ENCODE measurements around the gene PTCD2. TPM values are rescaled to one million over a fixed set of nuclear protein-coding genes. Genes with fewer than 3 reads are reported as not detected.

Gene PTCD2
- total and polyA plus RNA-seq, 2 donors (not counting 1 experiment from before 2014, with no cell fraction given): 10.3 to 15.9 TPM

- DNase-seq (ENCODE audit: low read depth in 2 of 2): no peak
- Histone ChIP-seq H3K79me2 (ENCODE audit: control insufficient read depth, insufficient read depth, low read length) (no peaks in the 10 kb centered on the region), H3K9ac (ENCODE audit: insufficient read depth, low read length) (no peak overlapping the region), H3K27me3 (ENCODE audit: control insufficient read depth, insufficient read depth, low read length) (no peaks in the 10 kb centered on the region), H3K4me2 (ENCODE audit: extremely low read depth, insufficient read depth, low read length) (no peak overlapping the region), H2AFZ (ENCODE audit: low read length) (no peak overlapping the region), H3K9me3 (ENCODE audit: control insufficient read depth, insufficient read depth, low read depth, low read length) (no peaks in the 10 kb centered on the region), H4K20me1 (ENCODE audit: control insufficient read depth, extremely low read depth, insufficient read depth, low read length) (no peaks in the 10 kb centered on the region), H3K4me3 (replicated peaks in 1 of 4; ENCODE audit: control extremely low read depth in 1 of 4, insufficient read depth in 1 of 4, low read depth in 3 of 4, low read length in 4 of 4) (no peak overlapping the region), H3K36me3 (ENCODE audit: control insufficient read depth, insufficient read depth, low read length) (no peaks in the 10 kb centered on the region), H3K4me1 (ENCODE audit: control insufficient read depth, extremely low read depth, insufficient read depth, low read length) (peaks cover 2% of the 10 kb centered on the region), H3K27ac (ENCODE audit: insufficient read depth, low read length) (no peak overlapping the region)
- no peak for TF ChIP-seq CTCF (conservative IDR thresholded peaks at IDR 0.05 in 1 of 2, IDR thresholded peaks at IDR 0.05 in 1 of 2; ENCODE audit: low read depth in 1 of 2, low read length in 2 of 2)
- TF ChIP-seq EZH2 (IDR thresholded peaks at IDR 0.05; ENCODE audit: low read length, missing control alignments): no peak
These were observed 49.5 kb downstream of the PTCD2 start for GRCh38 chr5:72369711-72370110.

GRCh38 chr5:72372331-72372730, 52.2 kb downstream of the PTCD2 start:
- H4K20me1 ChIP-seq (ENCODE audit: control insufficient read depth, extremely low read depth, insufficient read depth, low read length): no peaks in the 10 kb centered on the region
- no peak overlapping the region for H3K4me2 ChIP-seq (ENCODE audit: extremely low read depth, insufficient read depth, low read length)
- no peak for DNase-seq (ENCODE audit: low read depth in 2 of 2)
- no peaks in the 10 kb centered on the region for H3K79me2 ChIP-seq (ENCODE audit: control insufficient read depth, insufficient read depth, low read length)
- no peaks in the 10 kb centered on the region for H3K4me1 ChIP-seq (ENCODE audit: control insufficient read depth, extremely low read depth, insufficient read depth, low read length)
- H3K27ac ChIP-seq (ENCODE audit: insufficient read depth, low read length): no peak overlapping the region
- TF ChIP-seq EZH2 (IDR thresholded peaks at IDR 0.05; ENCODE audit: low read length, missing control alignments): no peak
- TF ChIP-seq CTCF (conservative IDR thresholded peaks at IDR 0.05 in 1 of 2, IDR thresholded peaks at IDR 0.05 in 1 of 2; ENCODE audit: low read depth in 1 of 2, low read length in 2 of 2): no peak
- H3K4me3 ChIP-seq (replicated peaks in 1 of 4; ENCODE audit: control extremely low read depth in 1 of 4, insufficient read depth in 1 of 4, low read depth in 3 of 4, low read length in 4 of 4): no peak overlapping the region
- no peaks in the 10 kb centered on the region for H3K9me3 ChIP-seq (ENCODE audit: control insufficient read depth, insufficient read depth, low read depth, low read length)
- H3K9ac ChIP-seq (ENCODE audit: insufficient read depth, low read length): no peak overlapping the region
- H3K27me3 ChIP-seq (ENCODE audit: control insufficient read depth, insufficient read depth, low read length): no peaks in the 10 kb centered on the region
- H2AFZ ChIP-seq (ENCODE audit: low read length): no peak overlapping the region
- H3K36me3 ChIP-seq (ENCODE audit: control insufficient read depth, insufficient read depth, low read length): no peaks in the 10 kb centered on the region

- Histone ChIP-seq H3K79me2 (ENCODE audit: control insufficient read depth, insufficient read depth, low read length) (no peaks in the 10 kb centered on the region), H3K27ac (ENCODE audit: insufficient read depth, low read length) (no peak overlapping the region), H3K4me3 (replicated peaks in 1 of 4; ENCODE audit: control extremely low read depth in 1 of 4, insufficient read depth in 1 of 4, low read depth in 3 of 4, low read length in 4 of 4) (no peak overlapping the region), H4K20me1 (ENCODE audit: control insufficient read depth, extremely low read depth, insufficient read depth, low read length) (no peaks in the 10 kb centered on the region), H3K27me3 (ENCODE audit: control insufficient read depth, insufficient read depth, low read length) (no peaks in the 10 kb centered on the region), H2AFZ (ENCODE audit: low read length) (no peak overlapping the region), H3K9me3 (ENCODE audit: control insufficient read depth, insufficient read depth, low read depth, low read length) (no peaks in the 10 kb centered on the region), H3K9ac (ENCODE audit: insufficient read depth, low read length) (no peak overlapping the region), H3K36me3 (ENCODE audit: control insufficient read depth, insufficient read depth, low read length) (no peaks in the 10 kb centered on the region), H3K4me2 (ENCODE audit: extremely low read depth, insufficient read depth, low read length) (no peak overlapping the region), H3K4me1 (ENCODE audit: control insufficient read depth, extremely low read depth, insufficient read depth, low read length) (no peaks in the 10 kb centered on the region)
- DNase-seq (ENCODE audit: low read depth in 2 of 2): no peak
- TF ChIP-seq EZH2 (IDR thresholded peaks at IDR 0.05; ENCODE audit: low read length, missing control alignments): no peak
- TF ChIP-seq CTCF (conservative IDR thresholded peaks at IDR 0.05 in 1 of 2, IDR thresholded peaks at IDR 0.05 in 1 of 2; ENCODE audit: low read depth in 1 of 2, low read length in 2 of 2): no peak
These were observed 52.8 kb downstream of the PTCD2 start for GRCh38 chr5:72372923-72373322.
